HEK293 (cell line): ENCODE measurements around the gene MYLK4.

Source experiments
- CTCF ChIA-PET: fragments of 350-600 bp; formaldehyde crosslinking; extraction: SDS; loops from one replicate; lab custom pipeline; 2021; ENCODE audit warnings: antibody characterized with exemption; lab: Yijun Ruan, JAX
- POLR2A ChIA-PET: fragments of 300-600 bp; formaldehyde crosslinking; extraction: SDS; loops from one replicate; lab custom pipeline; 2020; ENCODE audit warnings: antibody characterized with exemption, inconsistent platforms; lab: Yijun Ruan, JAX
- H3K27ac ChIP-seq: fragments of 200-500 bp; sonication (Bioruptor generic); 2 replicates; pipeline ENCODE4 v1.5.1; 2014; ENCODE audit warnings: low read depth, low read length, control low read depth, inconsistent platforms; ENCODE audit errors: extremely low read depth
- H3K36me3 ChIP-seq, 2 experiments: fragments of 200-500 bp in 1 of 2; sonication (Bioruptor generic) in 1 of 2; 1 replicate in 1 of 2; 2 replicates in 1 of 2; pipeline ENCODE4 v1.5.1; 2014 to 2017; ENCODE audit warnings: inconsistent platforms in 2 of 2, low read length in 2 of 2; ENCODE audit not compliant: control insufficient read depth in 2 of 2, insufficient read depth in 1 of 2
- H3K4me1 ChIP-seq: fragments of 200-500 bp; sonication (Bioruptor generic); 2 replicates; pipeline ENCODE4 v1.5.1; 2014; ENCODE audit warnings: mild to moderate bottlenecking, low read length, inconsistent platforms; ENCODE audit not compliant: control insufficient read depth, insufficient read depth
- H3K4me3 ChIP-seq: 2 replicates; pipeline ENCODE4 v1.5.1; 2011; ENCODE audit warnings: low read depth, mild to moderate bottlenecking, control low read depth, low read length, moderate library complexity
- H3K9me3 ChIP-seq: fragments of 200-500 bp; sonication (Bioruptor generic); 2 replicates; pipeline ENCODE4 v1.5.1; 2014; ENCODE audit warnings: low read depth, low read length, inconsistent platforms; ENCODE audit not compliant: control insufficient read depth, insufficient read depth
- GFI1B ChIP-seq: fragments of 450-650 bp; formaldehyde crosslinking; IDR thresholded peaks from 2 replicates; pipeline ENCODE4 v1.5.1; 2016; ENCODE audit warnings: missing biosample characterization, missing genetic modification characterization
- KLF8 ChIP-seq: fragments of 450-650 bp; formaldehyde crosslinking; IDR thresholded peaks from 2 replicates; pipeline ENCODE4 v1.5.1; 2016; ENCODE audit warnings: missing biosample characterization, missing genetic modification characterization
- KLF9 ChIP-seq: fragments of 450-650 bp; formaldehyde crosslinking; IDR thresholded peaks from 2 replicates; pipeline ENCODE4 v1.5.1; 2016; ENCODE audit warnings: missing biosample characterization, missing genetic modification characterization, low read depth
- PRDM6 ChIP-seq: fragments of 450-650 bp; formaldehyde crosslinking; IDR thresholded peaks from 2 replicates; pipeline ENCODE4 v1.5.1; 2017; ENCODE audit warnings: missing biosample characterization, missing genetic modification characterization
- ZNF19 ChIP-seq: fragments of 450-650 bp; formaldehyde crosslinking; IDR thresholded peaks from 2 replicates; pipeline ENCODE4; 2016; ENCODE audit warnings: missing biosample characterization, missing genetic modification characterization, low read depth
- ZNF214 ChIP-seq: fragments of 450-650 bp; formaldehyde crosslinking; IDR thresholded peaks from 2 replicates; pipeline ENCODE4 v1.5.1; 2017; ENCODE audit warnings: missing biosample characterization, mild to moderate bottlenecking, missing genetic modification characterization, borderline replicate concordance
- ZNF26 ChIP-seq: fragments of 450-650 bp; formaldehyde crosslinking; IDR thresholded peaks from 2 replicates; pipeline ENCODE4 v1.5.1; 2016; ENCODE audit warnings: missing biosample characterization, missing genetic modification characterization
- ZNF354C ChIP-seq: fragments of 450-650 bp; formaldehyde crosslinking; IDR thresholded peaks from 2 replicates; pipeline ENCODE4 v1.5.1; 2016; ENCODE audit warnings: missing biosample characterization, missing genetic modification characterization, low read depth, borderline replicate concordance
- ZNF416 ChIP-seq: fragments of 450-650 bp; formaldehyde crosslinking; IDR thresholded peaks from 2 replicates; pipeline ENCODE4 v1.5.1; 2016; ENCODE audit warnings: missing biosample characterization, missing genetic modification characterization
- ZNF610 ChIP-seq: fragments of 450-650 bp; formaldehyde crosslinking; IDR thresholded peaks from 2 replicates; pipeline ENCODE4 v1.5.1; 2016; ENCODE audit warnings: missing biosample characterization, missing genetic modification characterization, borderline replicate concordance
- ZNF660 ChIP-seq: fragments of 450-650 bp; IDR thresholded peaks from 2 replicates; pipeline ENCODE4 v1.5.1; 2018; ENCODE audit warnings: missing biosample characterization, mild to moderate bottlenecking, missing genetic modification characterization
- ZNF704 ChIP-seq: fragments of 450-650 bp; formaldehyde crosslinking; IDR thresholded peaks from 2 replicates; pipeline ENCODE4 v1.5.1; 2016; ENCODE audit warnings: missing biosample characterization, missing genetic modification characterization
- ZSCAN4 ChIP-seq: fragments of 450-650 bp; formaldehyde crosslinking; IDR thresholded peaks from 2 replicates; pipeline ENCODE4 v1.5.1; 2017; ENCODE audit warnings: missing biosample characterization, missing genetic modification characterization

MYLK4 gene

GRCh38 chr6:2643935-2644539 is 106.7 kb downstream of the MYLK4 start (continued):
- no peak for TF ChIP-seq GFI1B (tag by site-specific recombination)

- TF ChIP-seq KLF9 (tag by site-specific recombination) = no peak
- no peak for TF ChIP-seq ZNF416
- no peak for TF ChIP-seq ZNF26 (tag by site-specific recombination)
- TF ChIP-seq ZNF214 (tag by site-specific recombination) = no peak
- no peak for TF ChIP-seq ZNF660 (tag by site-specific recombination)
- TF ChIP-seq ZNF704 (tag by site-specific recombination) = no peak
- no peak for TF ChIP-seq ZNF354C (tag by site-specific recombination)
- TF ChIP-seq ZNF19 = no peak
- TF ChIP-seq KLF8 (tag by site-specific recombination) = no peak
- Histone ChIP-seq H3K4me3 (no peak overlapping the region), H3K36me3 (no peaks in the 10 kb centered on the region), H3K9me3 (no peaks in the 10 kb centered on the region), H3K27ac (no peak overlapping the region), H3K4me1 (no peaks in the 10 kb centered on the region)
- ChIA-PET CTCF (no interaction called here), POLR2A (no interaction called here)
Observed at GRCh38 chr6:2643130-2643529, 107.6 kb downstream of the MYLK4 start.

- Histone ChIP-seq H3K4me3 (no peak overlapping the region), H3K27ac (no peak overlapping the region), H3K4me1 (no peaks in the 10 kb centered on the region), H3K36me3 (no peaks in the 10 kb centered on the region), H3K9me3 (no peaks in the 10 kb centered on the region)
- ChIA-PET POLR2A (no interaction called here), CTCF (interaction anchor here (0.7 kb wide), 1 partner anchor 723 kb away, joined by 3 read pairs; no protein-coding TSS in a partner anchor)
- TF ChIP-seq ZNF610 (tag by site-specific recombination) (no peak), PRDM6 (tag by site-specific recombination) (no peak), ZSCAN4 (tag by site-specific recombination) (peak; percentile 50; the same call in 1 of the 2 replicates)
Observed at GRCh38 chr6:2641044-2641725, 109.5 kb downstream of the MYLK4 start.
